DOHH2 (cell line): Measurements from ENCODE around the gene TTC6.

Experiments
- H3F3A ChIP-seq: fragments of 200-600 bp; sonication (generic), shearing (Covaris generic); 2 replicates; pipeline ENCODE4 v1.6.0; 2016; ENCODE audit warnings: antibody characterized with exemption, mild to moderate bottlenecking; ENCODE audit not compliant: control insufficient read depth, insufficient read depth
- H3K27ac ChIP-seq: fragments of 200-600 bp; sonication (generic); 2 replicates; pipeline ENCODE4 v1.5.1; 2014; ENCODE audit warnings: low read depth, mild to moderate bottlenecking, low read length, moderate library complexity
- H3K27me3 ChIP-seq: fragments of 200-600 bp; sonication (generic); 2 replicates; pipeline ENCODE4 v1.6.1; 2014; ENCODE audit warnings: mild to moderate bottlenecking, low read length, mixed read lengths; ENCODE audit not compliant: control insufficient read depth
- H3K36me3 ChIP-seq: fragments of 200-600 bp; sonication (generic); 2 replicates; pipeline ENCODE4 v1.6.1; 2014; ENCODE audit warnings: mild to moderate bottlenecking, low read length, moderate library complexity, mixed read lengths; ENCODE audit not compliant: control insufficient read depth
- H3K4me1 ChIP-seq: fragments of 200-600 bp; sonication (generic); 2 replicates; pipeline ENCODE4 v1.6.1; 2014; ENCODE audit warnings: mild to moderate bottlenecking, low read length, mixed read lengths; ENCODE audit not compliant: control insufficient read depth
- H3K4me2 ChIP-seq: fragments of 200-600 bp; sonication (generic); 2 replicates; pipeline ENCODE4 v1.6.0; 2014; ENCODE audit warnings: mild to moderate bottlenecking, low read length, moderate library complexity
- H3K4me3 ChIP-seq: fragments of 200-600 bp; sonication (generic); 2 replicates; pipeline ENCODE4 v1.5.1; 2014; ENCODE audit warnings: mild to moderate bottlenecking, low read length, mixed read lengths
- H3K79me2 ChIP-seq: fragments of 200-600 bp; sonication (generic); 2 replicates; pipeline ENCODE4 v1.6.1; 2014; ENCODE audit warnings: mild to moderate bottlenecking, low read length, mixed read lengths; ENCODE audit not compliant: control insufficient read depth
- H3K9me2 ChIP-seq: fragments of 200-600 bp; sonication (generic); replicated peaks from 2 replicates; pipeline ENCODE4 v1.6.1; 2014; ENCODE audit warnings: mild to moderate bottlenecking, low read length, mixed read lengths; ENCODE audit not compliant: control insufficient read depth
- H3K9me3 ChIP-seq: fragments of 200-600 bp; sonication (generic); 2 replicates; pipeline ENCODE4 v1.6.1; 2014; ENCODE audit warnings: antibody characterized with exemption, low read length, mixed read lengths; ENCODE audit not compliant: control insufficient read depth, insufficient read depth
- H4K20me1 ChIP-seq: fragments of 200-600 bp; sonication (generic); 2 replicates; pipeline ENCODE4 v1.6.0; 2014; ENCODE audit warnings: low read depth, mild to moderate bottlenecking, antibody characterized with exemption, low read length, moderate library complexity; ENCODE audit not compliant: control insufficient read depth, insufficient read depth
- EZH2phosphoT487 ChIP-seq: fragments of 200-600 bp; sonication (generic); IDR thresholded peaks from 2 replicates; pipeline ENCODE4 v1.6.1; 2017; ENCODE audit warnings: borderline replicate concordance, mild to moderate bottlenecking, antibody characterized with exemption, low read length, moderate library complexity, mixed read lengths
- TF ChIP-seq, protein P1 (sequence below): fragments of 200-600 bp; sonication (generic); IDR thresholded peaks from one replicate; pipeline ENCODE4 v1.5.1; 2014; ENCODE audit warnings: antibody characterized with exemption, mild to moderate bottlenecking, low read depth, low read length; ENCODE audit not compliant: poor library complexity, severe bottlenecking

Gene TTC6

DNA sequence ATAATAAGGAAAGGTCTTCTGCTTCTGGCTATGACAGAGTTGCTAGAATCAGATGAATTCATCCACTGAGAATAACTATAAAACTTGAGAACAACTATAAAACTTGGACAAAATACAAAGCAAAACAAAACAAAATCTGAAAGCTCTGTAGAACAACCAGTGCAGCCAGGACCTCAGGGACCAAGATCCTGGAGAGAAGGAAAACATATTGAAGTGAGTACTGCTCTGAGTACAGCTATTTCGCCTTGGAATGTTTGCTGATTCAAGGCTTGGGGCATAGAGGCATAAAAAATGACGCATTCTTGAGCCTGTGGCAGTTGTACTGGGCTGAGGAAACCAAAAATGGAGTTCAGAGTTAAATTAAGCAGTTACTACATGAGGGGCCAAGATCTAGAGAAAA, 22.1 kb upstream of the TTC6 start:
- no peaks in the 10 kb centered on the region for H3K4me1 ChIP-seq
- no peak overlapping the region for H3K4me2 ChIP-seq
- H3K79me2 ChIP-seq, result no peaks in the 10 kb centered on the region
- no peak overlapping the region for H3K4me3 ChIP-seq
- H3K9me3 ChIP-seq, result no peaks in the 10 kb centered on the region
- H4K20me1 ChIP-seq, result no peaks in the 10 kb centered on the region
- no peaks in the 10 kb centered on the region for H3F3A ChIP-seq
- H3K27ac ChIP-seq, result no peak overlapping the region
- no peaks in the 10 kb centered on the region; the same call in 1 of the 2 replicates for H3K9me2 ChIP-seq
- TF ChIP-seq, protein P1, sequence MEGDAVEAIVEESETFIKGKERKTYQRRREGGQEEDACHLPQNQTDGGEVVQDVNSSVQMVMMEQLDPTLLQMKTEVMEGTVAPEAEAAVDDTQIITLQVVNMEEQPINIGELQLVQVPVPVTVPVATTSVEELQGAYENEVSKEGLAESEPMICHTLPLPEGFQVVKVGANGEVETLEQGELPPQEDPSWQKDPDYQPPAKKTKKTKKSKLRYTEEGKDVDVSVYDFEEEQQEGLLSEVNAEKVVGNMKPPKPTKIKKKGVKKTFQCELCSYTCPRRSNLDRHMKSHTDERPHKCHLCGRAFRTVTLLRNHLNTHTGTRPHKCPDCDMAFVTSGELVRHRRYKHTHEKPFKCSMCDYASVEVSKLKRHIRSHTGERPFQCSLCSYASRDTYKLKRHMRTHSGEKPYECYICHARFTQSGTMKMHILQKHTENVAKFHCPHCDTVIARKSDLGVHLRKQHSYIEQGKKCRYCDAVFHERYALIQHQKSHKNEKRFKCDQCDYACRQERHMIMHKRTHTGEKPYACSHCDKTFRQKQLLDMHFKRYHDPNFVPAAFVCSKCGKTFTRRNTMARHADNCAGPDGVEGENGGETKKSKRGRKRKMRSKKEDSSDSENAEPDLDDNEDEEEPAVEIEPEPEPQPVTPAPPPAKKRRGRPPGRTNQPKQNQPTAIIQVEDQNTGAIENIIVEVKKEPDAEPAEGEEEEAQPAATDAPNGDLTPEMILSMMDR, result no peak
- TF ChIP-seq EZH2phosphoT487, result no peak
- H3K27me3 ChIP-seq, result no peaks in the 10 kb centered on the region
- H3K36me3 ChIP-seq, result no peaks in the 10 kb centered on the region

DNA sequence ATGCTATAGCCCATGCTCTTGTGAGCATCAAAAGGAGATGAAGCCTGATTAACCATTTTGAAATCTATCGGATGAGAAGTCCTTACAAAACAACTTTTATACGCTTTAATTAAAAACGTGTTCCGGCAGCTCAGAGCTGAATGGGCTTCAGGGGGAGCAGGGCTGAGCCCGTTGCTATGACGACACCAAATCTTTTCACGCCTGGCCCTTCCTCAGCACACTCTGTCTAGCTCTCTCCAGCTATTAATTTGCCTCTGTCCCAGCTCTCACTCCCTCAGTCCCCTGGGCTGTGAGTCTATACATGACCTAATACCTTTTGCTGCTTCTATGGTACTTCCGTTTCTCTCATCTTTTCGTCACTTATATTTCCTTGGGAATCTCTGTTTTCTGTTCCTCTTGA, 16.2 kb upstream of the TTC6 start:
- no peaks in the 10 kb centered on the region for H3F3A ChIP-seq
- no peaks in the 10 kb centered on the region for H3K36me3 ChIP-seq
- no peaks in the 10 kb centered on the region for H3K79me2 ChIP-seq
- no peaks in the 10 kb centered on the region for H3K9me2 ChIP-seq
- no peak overlapping the region for H3K4me3 ChIP-seq
- H3K27ac ChIP-seq, result no peak overlapping the region
- H3K4me1 ChIP-seq, result no peaks in the 10 kb centered on the region
- H3K4me2 ChIP-seq, result no peak overlapping the region
- TF ChIP-seq EZH2phosphoT487, result no peak
- TF ChIP-seq, protein P1, result no peak
- peaks cover 2% of the 10 kb centered on the region; the same call in 1 of the 2 replicates for H3K9me3 ChIP-seq
- no peaks in the 10 kb centered on the region for H4K20me1 ChIP-seq
- H3K27me3 ChIP-seq, result no peaks in the 10 kb centered on the region

DNA sequence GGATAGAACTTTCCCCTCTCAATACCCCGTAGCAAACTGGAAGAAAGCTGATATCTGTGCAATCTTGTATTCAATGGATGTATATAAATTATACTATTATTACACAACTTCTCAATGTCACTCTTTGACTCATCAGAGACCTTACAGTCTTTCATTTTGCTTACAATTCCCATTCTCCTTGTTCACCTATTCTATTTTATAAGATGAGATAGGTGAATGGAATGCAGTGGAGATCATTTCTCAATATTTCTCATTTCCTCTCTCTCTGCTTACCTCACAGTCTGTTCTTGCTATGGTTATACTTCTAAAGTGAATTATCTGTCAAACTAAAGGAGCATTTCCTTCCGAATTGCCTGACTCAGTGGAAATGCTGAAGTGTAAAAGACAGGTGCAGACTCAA, 15.3 kb upstream of the TTC6 start:
- Histone ChIP-seq H4K20me1 (no peaks in the 10 kb centered on the region), H3F3A (no peaks in the 10 kb centered on the region), H3K79me2 (no peaks in the 10 kb centered on the region), H3K4me1 (no peaks in the 10 kb centered on the region), H3K4me3 (no peak overlapping the region), H3K9me2 (no peaks in the 10 kb centered on the region), H3K9me3 (peaks cover 5% of the 10 kb centered on the region; the same call in 1 of the 2 replicates), H3K4me2 (no peak overlapping the region), H3K27ac (no peak overlapping the region), H3K36me3 (no peaks in the 10 kb centered on the region), H3K27me3 (no peaks in the 10 kb centered on the region)
- TF ChIP-seq EZH2phosphoT487, result no peak
- TF ChIP-seq, protein P1, result no peak
